Endothelial cell (in vitro differentiated cells): ENCODE data around the gene TMC1. TPM values are rescaled to one million over a fixed set of nuclear protein-coding genes. Genes with fewer than 3 reads are reported as not detected.

ENCODE experiments used
- DNase-seq: peaks from one replicate; pipeline ENCODE4 v3.0.0; 2021; ENCODE audit warnings: low spot score
- H3K27ac Mint-ChIP-seq: one replicate; pipeline ENCODE4 v1.8.0; 2021; ENCODE audit warnings: mixed read lengths, inconsistent platforms; ENCODE audit not compliant: unreplicated experiment
- H3K27me3 Mint-ChIP-seq: one replicate; pipeline ENCODE4 v1.8.0; 2021; ENCODE audit warnings: mild to moderate bottlenecking, moderate library complexity, mixed read lengths, inconsistent platforms; ENCODE audit not compliant: unreplicated experiment
- H3K36me3 Mint-ChIP-seq: one replicate; pipeline ENCODE4 v1.8.0; 2021; ENCODE audit warnings: mild to moderate bottlenecking, low read depth, mixed read lengths, inconsistent platforms; ENCODE audit not compliant: unreplicated experiment
- H3K4me1 Mint-ChIP-seq: one replicate; pipeline ENCODE4 v1.8.0; 2021; ENCODE audit warnings: mild to moderate bottlenecking, mixed read lengths, inconsistent platforms; ENCODE audit not compliant: unreplicated experiment
- H3K4me3 Mint-ChIP-seq: one replicate; pipeline ENCODE4 v1.8.0; 2021; ENCODE audit warnings: mild to moderate bottlenecking, mixed read lengths, inconsistent platforms; ENCODE audit not compliant: unreplicated experiment
- H3K9me3 Mint-ChIP-seq: one replicate; pipeline ENCODE4 v1.8.0; 2021; ENCODE audit warnings: mixed read lengths, inconsistent platforms; ENCODE audit not compliant: unreplicated experiment
- CTCF ChIP-seq: fragments of 200-600 bp; sonication (generic); IDR thresholded peaks from one replicate; pipeline ENCODE4 v1.5.0; 2021; ENCODE audit warnings: antibody characterized with exemption; ENCODE audit not compliant: unreplicated experiment
- total RNA-seq: library from RNA; stranded (reverse); fragmentation: NEBNext Ultra II Directional; extraction: Animal tissue kit (Norgen Biotek cat#: 25700); gene quantifications from one replicate; pipeline ENCODE4 v1.2.1, GENCODE V29; 2021; ENCODE audit not compliant: unreplicated experiment

Gene TMC1
- total RNA-seq, 1 donor from 2014 or later: not detected

- Mint-ChIP-seq H3K4me3 (no peak overlapping the region), H3K9me3 (no peaks in the 10 kb centered on the region), H3K27ac (no peak overlapping the region), H3K27me3 (no peaks in the 10 kb centered on the region), H3K36me3 (no peaks in the 10 kb centered on the region), H3K4me1 (no peaks in the 10 kb centered on the region)
- TF ChIP-seq CTCF: no peak
- no peak for DNase-seq
Observed at GRCh38 chr9:72597181-72597517, 75.7 kb downstream of the TMC1 start.

- no peaks in the 10 kb centered on the region for H3K36me3 Mint-ChIP-seq
- H3K4me3 Mint-ChIP-seq: no peak overlapping the region
- DNase-seq: no peak
- no peaks in the 10 kb centered on the region for H3K4me1 Mint-ChIP-seq
- H3K27me3 Mint-ChIP-seq: no peaks in the 10 kb centered on the region
- TF ChIP-seq CTCF: no peak
- no peaks in the 10 kb centered on the region for H3K9me3 Mint-ChIP-seq
- H3K27ac Mint-ChIP-seq: no peak overlapping the region
Observed at GRCh38 chr9:72597601-72598000, 76.2 kb downstream of the TMC1 start.

- Mint-ChIP-seq H3K27ac (no peak overlapping the region), H3K9me3 (no peaks in the 10 kb centered on the region), H3K27me3 (no peaks in the 10 kb centered on the region), H3K36me3 (no peaks in the 10 kb centered on the region), H3K4me1 (no peaks in the 10 kb centered on the region), H3K4me3 (no peak overlapping the region)
- DNase-seq: no peak
- TF ChIP-seq CTCF: no peak
Observed at GRCh38 chr9:72598639-72599038, 77.2 kb downstream of the TMC1 start.

- H3K27me3 Mint-ChIP-seq: no peaks in the 10 kb centered on the region
- H3K36me3 Mint-ChIP-seq: no peaks in the 10 kb centered on the region
- H3K4me3 Mint-ChIP-seq: no peak overlapping the region
- H3K4me1 Mint-ChIP-seq: no peaks in the 10 kb centered on the region
- no peak for TF ChIP-seq CTCF
- DNase-seq: no peak
- H3K9me3 Mint-ChIP-seq: no peaks in the 10 kb centered on the region
- H3K27ac Mint-ChIP-seq: no peak overlapping the region
Observed at GRCh38 chr9:72599874-72600534, 78.6 kb downstream of the TMC1 start.

- H3K27me3 Mint-ChIP-seq: no peaks in the 10 kb centered on the region
- no peak for DNase-seq
- no peak for TF ChIP-seq CTCF
- H3K27ac Mint-ChIP-seq: no peak overlapping the region
- H3K9me3 Mint-ChIP-seq: no peaks in the 10 kb centered on the region
- H3K4me3 Mint-ChIP-seq: no peak overlapping the region
- H3K36me3 Mint-ChIP-seq: no peaks in the 10 kb centered on the region
- no peaks in the 10 kb centered on the region for H3K4me1 Mint-ChIP-seq
Observed at GRCh38 chr9:72600671-72601070, 79.3 kb downstream of the TMC1 start.
